Stimulated activated CD4-positive, alpha-beta T cell treated with anti-CD3 and anti-CD28 coated beads, Interleukin-1b, Interleukin-23, amount 100 ng/mL, for 24 hours (primary cell): ENCODE results near the gene NRXN3.
"Not testable (repeated sequence)": the region's sequence is repeated elsewhere in the genome, so short reads cannot be mapped to it uniquely, and the experiment has no call there.

Experiments used
- DNase-seq, 4 experiments: peaks; one replicate each; pipeline ENCODE4 v3.0.0-alpha.2; 2020; ENCODE audit warnings: low read depth in 4 of 4, low spot score in 1 of 4

The NRXN3 gene

DNA sequence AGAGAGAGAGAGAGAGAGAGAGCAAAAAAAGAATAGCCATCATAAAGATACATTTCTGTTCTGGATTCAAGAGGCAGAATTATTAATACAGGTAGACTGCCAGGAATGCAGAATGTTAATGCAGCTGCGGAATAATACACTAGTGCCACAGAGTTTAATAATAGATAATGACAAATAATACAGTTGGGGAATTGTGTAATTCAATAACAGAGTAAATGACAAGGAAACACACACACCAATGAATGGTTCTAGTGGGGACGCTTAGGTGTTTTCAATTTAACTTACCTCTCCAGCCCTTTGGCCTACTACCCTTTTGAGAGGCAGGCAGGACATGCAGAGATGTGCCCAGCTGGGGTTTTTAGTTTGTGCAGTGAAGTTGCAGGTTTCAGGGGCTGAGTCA lies 313.9 kb downstream of the NRXN3 start:
- DNase-seq: no peak

GRCh38 chr14:78486081-78486480 lies 315.9 kb downstream of the NRXN3 start:
- DNase-seq: no peak

- DNase-seq: no peak
Measured at GRCh38 chr14:78486621-78487020, 316.4 kb downstream of the NRXN3 start.

DNA sequence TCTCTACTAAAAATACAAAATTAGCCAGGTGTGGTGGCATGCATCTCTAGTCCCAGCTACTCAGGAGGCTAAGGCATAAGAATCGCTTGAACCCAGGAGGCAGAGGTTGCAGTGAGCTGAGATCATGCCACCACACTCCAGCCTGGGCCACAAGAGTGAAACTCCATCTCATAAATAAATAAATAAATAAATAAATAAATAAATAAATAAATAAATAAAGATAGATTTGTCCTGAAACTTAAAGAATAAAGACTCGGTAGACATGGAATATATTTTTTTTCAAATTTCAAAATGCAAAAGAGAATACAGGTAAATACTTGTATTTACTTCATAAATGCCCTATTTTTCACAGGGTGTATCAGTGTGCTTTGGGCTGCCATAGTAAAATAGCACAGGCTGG lies 317.4 kb downstream of the NRXN3 start:
- DNase-seq: not testable (repeated sequence)

DNA sequence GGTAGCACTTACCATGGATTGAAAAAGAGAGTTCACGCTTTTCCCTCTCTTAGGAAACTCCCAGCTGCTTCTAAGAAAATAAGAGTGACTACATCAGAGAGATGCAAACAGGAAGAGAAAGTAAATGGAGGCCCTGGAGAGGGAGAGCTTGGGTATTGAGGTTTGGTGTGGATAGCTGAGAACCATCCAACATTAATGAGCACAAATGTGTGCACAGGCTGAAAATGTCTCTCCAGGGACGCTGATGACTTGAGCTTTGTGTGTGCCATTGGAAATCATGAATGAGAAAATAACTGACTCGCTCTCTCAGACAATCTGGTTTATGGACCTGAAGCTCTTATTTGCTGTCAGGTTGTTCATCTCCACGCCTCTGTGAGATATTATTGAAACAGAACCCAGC lies 318.8 kb downstream of the NRXN3 start:
- DNase-seq: no peak

DNA sequence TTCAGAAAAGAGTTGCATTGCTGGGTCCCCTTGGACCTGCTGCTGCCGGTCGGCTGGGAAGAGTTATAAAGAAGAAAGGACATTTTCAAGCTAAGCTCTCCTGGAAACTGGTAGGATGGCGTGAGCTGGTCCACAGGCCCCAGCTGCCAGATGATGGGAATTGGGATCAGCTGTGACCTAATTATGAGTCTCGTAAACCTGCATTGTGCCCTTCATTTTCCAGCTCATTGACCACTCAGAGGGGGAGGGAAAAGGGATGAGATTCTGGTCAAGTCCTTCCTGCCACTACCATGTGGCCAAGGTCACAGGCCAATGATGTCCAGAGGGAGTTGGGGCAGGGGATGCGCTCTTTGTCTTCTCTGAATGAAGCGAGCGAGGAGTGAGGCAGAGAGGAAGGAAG lies 320.9 kb downstream of the NRXN3 start:
- no peak for DNase-seq

DNA sequence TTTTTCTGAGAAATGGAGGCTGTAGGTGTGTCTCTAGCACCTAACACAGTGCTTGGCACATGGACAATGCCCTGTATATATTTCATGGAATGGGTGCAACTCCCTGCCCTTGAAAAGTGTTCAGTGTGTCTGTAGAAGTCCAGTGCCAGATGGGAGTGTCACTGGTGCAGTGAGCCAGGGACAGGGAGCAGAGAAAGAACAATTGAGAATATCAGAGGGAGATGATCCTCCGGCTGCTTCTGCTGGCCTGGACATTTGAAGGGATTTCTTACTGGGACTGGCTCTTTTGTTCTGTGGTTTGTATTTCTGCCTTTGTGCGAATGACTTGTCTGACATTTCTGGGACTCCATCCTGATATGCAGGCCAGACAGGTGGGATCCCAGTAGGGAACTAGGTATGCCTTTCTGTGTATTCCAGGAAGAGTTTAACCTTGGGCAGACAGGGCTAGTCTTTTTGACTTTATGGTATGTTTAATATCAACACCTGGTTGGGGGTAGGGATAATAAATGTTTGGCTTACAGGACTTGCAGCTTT lies 328.0 kb downstream of the NRXN3 start:
- DNase-seq: no peak

GRCh38 chr14:78501909-78502308 lies 331.7 kb downstream of the NRXN3 start:
- no peak for DNase-seq

- DNase-seq: no peak
Measured at GRCh38 chr14:78508023-78508422, 337.9 kb downstream of the NRXN3 start.

DNA sequence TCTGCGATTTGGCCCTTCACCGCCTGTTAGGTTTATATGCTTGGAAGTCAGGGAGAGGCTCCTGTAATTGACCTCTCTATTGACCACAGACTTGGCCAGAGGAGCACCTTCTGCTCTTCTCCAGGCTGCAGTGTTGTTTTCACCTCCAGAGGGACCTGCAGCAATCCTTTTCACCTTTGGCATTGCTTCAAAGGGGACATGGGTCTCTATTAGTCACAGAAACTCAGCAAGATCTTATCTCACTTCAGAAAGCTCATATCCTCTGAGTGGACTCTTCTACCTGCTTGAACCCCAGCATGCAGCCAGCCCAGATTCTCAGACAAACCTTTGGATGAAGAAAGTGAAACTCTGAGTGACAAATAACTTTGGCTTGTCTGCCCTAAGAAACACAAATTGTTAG lies 339.3 kb downstream of the NRXN3 start:
- DNase-seq: no peak

GRCh38 chr14:78512021-78512420 lies 341.8 kb downstream of the NRXN3 start:
- DNase-seq: no peak

DNA sequence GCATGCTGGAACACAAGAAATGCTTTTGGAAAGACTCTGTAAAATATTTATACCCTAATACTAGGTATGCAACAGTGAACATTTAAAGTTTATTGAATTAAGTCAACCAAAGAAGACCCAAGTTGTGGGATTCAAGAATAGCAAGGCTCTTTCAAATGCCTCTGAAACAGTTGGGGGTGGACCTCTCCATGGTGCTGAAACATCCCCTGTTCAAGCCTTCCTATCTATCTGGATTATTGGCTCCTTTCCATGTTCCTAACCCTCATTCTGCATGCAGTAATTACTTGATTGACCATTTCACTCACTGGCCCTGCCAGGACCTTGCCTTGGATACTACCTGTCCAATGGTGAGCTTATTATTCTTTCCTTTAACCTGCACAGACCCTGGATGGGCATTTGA lies 349.7 kb downstream of the NRXN3 start:
- no peak for DNase-seq

DNA sequence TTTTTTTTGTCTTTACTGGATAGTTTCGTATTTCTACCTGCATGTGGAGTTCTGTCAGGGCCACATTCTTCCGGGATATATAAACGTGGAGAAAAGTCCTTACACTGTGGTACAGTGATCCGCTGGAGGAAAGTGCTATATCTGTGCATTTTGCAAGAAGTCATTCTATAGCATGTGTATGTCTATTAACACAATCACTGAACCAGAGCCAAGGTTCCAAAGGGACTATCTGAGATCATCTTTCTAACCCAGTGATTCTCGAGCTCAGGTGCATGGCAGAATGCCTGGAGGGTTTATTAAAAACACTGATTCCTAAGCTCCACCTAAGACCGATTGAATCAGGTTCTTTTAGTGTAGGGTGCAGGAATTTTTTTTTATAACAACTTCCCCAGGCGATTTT lies 354.0 kb downstream of the NRXN3 start:
- DNase-seq: no peak

DNA sequence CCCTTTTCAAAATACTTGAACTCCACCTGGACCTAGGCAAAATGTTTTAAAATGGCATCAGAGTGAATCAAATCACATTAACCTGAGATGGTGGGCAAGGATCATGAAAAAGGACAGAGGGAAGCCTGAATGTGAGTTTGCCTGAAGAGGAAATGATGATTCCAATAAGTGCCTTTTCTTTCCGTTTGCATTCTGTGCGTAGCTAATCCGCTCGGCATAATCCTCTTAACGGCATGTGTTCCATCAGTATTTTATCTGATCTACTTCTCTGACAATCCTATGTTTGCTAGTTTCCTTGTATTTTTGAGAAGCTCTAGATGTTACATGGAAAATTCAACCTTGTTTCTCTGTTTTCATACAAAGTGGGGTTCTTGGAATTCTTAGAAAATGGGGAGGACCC lies 354.6 kb downstream of the NRXN3 start:
- DNase-seq: no peak

DNA sequence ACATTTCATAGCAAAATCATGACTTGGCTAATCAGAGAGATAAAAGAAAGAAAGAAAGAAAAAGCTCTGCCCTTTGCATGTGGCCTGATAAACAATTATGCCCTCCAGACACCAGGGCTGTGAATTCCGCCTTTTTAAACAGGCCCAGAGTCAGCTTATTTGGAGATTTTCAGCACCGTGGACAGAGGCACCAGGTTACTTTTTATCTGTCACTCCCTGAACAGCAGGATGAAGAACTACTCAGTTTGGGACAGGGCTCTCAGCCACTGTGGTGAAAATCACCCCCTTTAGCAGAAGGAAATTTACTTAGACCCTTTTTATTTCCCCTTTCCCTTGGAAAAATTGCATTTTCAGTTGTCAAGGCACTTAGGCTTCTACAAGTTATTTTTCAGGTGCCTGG lies 359.9 kb downstream of the NRXN3 start:
- DNase-seq: peak in 1 of 4 experiments; percentile 0

- DNase-seq: no peak
Measured at GRCh38 chr14:78534141-78534540, 364.0 kb downstream of the NRXN3 start.

DNA sequence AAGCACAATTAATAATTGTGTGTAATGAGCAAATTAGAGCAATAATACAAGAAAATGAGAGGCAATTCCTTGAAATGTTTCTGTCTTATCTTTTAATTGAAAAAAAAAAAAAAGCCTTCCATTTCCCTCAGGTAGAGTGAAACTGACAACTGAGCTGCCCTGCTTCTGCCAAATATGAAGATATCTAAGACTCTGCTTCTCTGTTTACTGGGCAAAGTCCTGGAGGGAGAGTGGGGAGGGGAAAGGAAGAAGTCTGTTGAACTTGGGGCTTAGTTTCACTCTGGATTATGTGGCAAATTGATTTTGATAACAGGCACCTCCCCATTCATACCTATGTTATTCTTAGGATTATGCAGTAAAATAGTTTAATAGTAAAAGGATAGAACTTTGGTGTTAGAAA lies 364.9 kb downstream of the NRXN3 start:
- no peak for DNase-seq

DNA sequence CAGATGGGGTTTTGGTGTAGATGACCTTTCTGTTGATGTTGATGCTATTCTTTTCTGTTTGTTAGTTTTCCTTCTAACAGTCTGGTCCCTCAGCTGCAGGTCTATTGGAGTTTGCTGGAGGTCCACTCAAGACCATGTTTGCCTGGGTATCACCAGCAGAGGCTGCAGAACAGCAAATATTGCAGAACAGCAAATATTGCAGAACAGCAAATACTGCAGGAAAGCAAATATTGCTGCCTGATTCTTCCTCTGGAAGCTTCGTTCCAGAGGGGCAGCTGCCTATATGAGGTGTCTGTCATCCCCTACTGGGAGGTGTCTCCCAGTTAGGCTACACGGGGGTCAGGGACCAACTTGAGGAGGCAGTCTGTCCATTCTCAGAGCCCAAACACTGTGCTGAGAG lies 371.6 kb downstream of the NRXN3 start:
- not testable (repeated sequence) for DNase-seq

DNA sequence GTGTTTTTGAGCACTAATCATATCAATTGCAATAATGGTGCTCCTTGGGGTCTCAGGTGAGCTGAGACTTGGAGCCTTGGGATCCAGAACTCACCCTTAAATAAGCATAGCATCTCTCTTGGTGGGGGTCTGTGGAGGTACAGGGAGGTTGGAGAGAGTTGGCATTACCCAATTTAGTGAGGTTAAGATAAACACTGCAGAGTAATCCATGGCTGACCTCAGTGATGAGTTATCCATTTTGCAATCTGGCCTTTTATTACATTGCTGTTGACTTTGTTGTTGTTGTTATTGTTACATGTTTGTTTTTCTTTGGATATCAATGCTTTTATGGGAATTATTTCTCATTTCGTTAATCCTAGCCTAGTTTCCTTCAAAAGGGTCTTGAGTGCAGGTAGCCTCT lies 373.3 kb downstream of the NRXN3 start:
- no peak for DNase-seq

GRCh38 chr14:78561074-78561473 lies 390.9 kb downstream of the NRXN3 start:
- no peak for DNase-seq

GRCh38 chr14:78566026-78566858 lies 396.1 kb downstream of the NRXN3 start:
- peak; percentile 20 to 59 (median 42) for DNase-seq

DNA sequence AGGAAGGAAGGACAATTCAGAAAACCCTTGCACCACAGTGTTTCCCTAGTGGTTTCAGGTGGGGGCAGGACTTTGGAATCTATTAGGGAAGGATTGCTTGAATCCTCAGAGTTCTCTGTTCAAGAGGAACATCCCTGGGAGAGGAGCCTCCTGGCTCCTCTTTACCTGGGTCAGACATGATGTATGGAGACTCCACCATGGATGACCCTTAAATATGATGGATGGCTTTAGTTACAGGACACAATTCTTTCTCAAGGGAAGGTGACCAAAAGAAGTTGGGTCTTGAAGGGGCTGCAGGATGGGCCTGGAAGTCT lies 396.6 kb downstream of the NRXN3 start:
- DNase-seq: no peak

DNA sequence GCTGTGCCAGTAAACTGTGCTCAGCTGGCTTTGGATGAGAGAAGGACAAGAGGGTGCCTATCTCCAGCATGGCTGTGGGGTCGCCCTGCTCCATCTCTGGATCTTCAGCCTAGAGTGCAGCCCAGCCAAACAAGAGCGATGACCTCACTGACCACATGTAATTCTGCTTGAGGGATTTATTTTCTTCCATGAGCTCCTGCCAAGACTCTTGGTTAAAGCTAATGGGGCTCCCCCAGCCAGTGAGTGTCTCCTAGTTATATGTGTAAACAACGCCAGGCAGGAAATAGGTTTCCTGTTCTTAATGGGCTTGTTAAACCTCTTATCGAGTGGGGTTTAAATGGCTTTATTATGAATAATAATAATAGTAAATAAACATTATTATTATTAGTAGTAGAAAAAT lies 397.2 kb downstream of the NRXN3 start:
- DNase-seq: no peak
